GM23338 (cell line): ENCODE measurements around the gene OR8B8. TPM values are rescaled to one million over a fixed set of nuclear protein-coding genes. Genes with fewer than 3 reads are reported as not detected.
A peak's percentile ranks its signal among the peaks of the same experiment; 100 is the strongest.
"Not testable (repeated sequence)": the region's sequence is repeated elsewhere in the genome, so short reads cannot be mapped to it uniquely, and the experiment has no call there.

Source experiments
- ATAC-seq: fragments of 200-7000 bp; cut with Tn5 transposase; 3 replicates; pipeline ENCODE4 v1.9.1; 2020
- DNase-seq: peaks from one replicate; pipeline ENCODE4 v3.0.0-alpha.2; 2015; ENCODE audit warnings: low spot score
- H2AFZ ChIP-seq: fragments of 200-600 bp; sonication (generic); 2 replicates; pipeline ENCODE4 v1.8.0; 2016; ENCODE audit warnings: antibody characterized with exemption, mild to moderate bottlenecking, moderate library complexity
- H3F3A ChIP-seq: fragments of 200-600 bp; sonication (generic); replicated peaks from 2 replicates; pipeline ENCODE4 v1.8.0; 2017; ENCODE audit warnings: antibody characterized with exemption, mixed run types, low read depth
- H3K27ac ChIP-seq: fragments of 200-600 bp; sonication (generic); 2 replicates; pipeline ENCODE4 v1.6.1; 2016; ENCODE audit warnings: low read depth
- H3K27me3 ChIP-seq: fragments of 200-600 bp; sonication (generic); 2 replicates; pipeline ENCODE4 v1.8.0; 2016; ENCODE audit warnings: mild to moderate bottlenecking, mixed run types, moderate library complexity; ENCODE audit not compliant: insufficient read depth
- H3K36me3 ChIP-seq: fragments of 200-600 bp; sonication (generic); 2 replicates; pipeline ENCODE4 v1.8.0; 2016; ENCODE audit warnings: mild to moderate bottlenecking; ENCODE audit not compliant: insufficient read depth
- H3K4me1 ChIP-seq: fragments of 200-600 bp; sonication (generic); 2 replicates; pipeline ENCODE4 v1.8.0; 2016; ENCODE audit warnings: mild to moderate bottlenecking, moderate library complexity; ENCODE audit not compliant: insufficient read depth
- H3K4me2 ChIP-seq: fragments of 200-600 bp; sonication (generic); 2 replicates; pipeline ENCODE4 v1.7.1; 2017; ENCODE audit warnings: mixed run types
- H3K4me3 ChIP-seq: fragments of 200-600 bp; sonication (generic); 2 replicates; pipeline ENCODE4 v1.6.1; 2016; ENCODE audit warnings: mixed run types
- H3K79me2 ChIP-seq: fragments of 200-600 bp; sonication (generic); replicated peaks from 2 replicates; pipeline ENCODE4 v1.8.0; 2017; ENCODE audit warnings: mild to moderate bottlenecking; ENCODE audit not compliant: insufficient read depth
- H3K9me2 ChIP-seq: fragments of 200-600 bp; sonication (generic); 2 replicates; pipeline ENCODE4 v1.8.0; 2017; ENCODE audit not compliant: insufficient read depth
- H4K20me1 ChIP-seq: fragments of 200-600 bp; sonication (generic); replicated peaks from 2 replicates; pipeline ENCODE4 v1.8.0; 2017; ENCODE audit warnings: mild to moderate bottlenecking; ENCODE audit not compliant: insufficient read depth
- H3K27ac Mint-ChIP-seq: 2 replicates; pipeline ENCODE4 v1.8.0; 2020; ENCODE audit warnings: inconsistent platforms, mild to moderate bottlenecking, moderate library complexity, mixed read lengths
- H3K27me3 Mint-ChIP-seq: 3 replicates; pipeline ENCODE4 v1.8.0; 2022; ENCODE audit warnings: low read depth, mild to moderate bottlenecking, moderate library complexity, mixed read lengths, inconsistent platforms; ENCODE audit not compliant: insufficient read depth, poor library complexity
- H3K36me3 Mint-ChIP-seq: 3 replicates; pipeline ENCODE4 v1.8.0; 2021; ENCODE audit warnings: low read depth, mild to moderate bottlenecking, inconsistent platforms, moderate library complexity, mixed read lengths
- H3K4me1 Mint-ChIP-seq: 3 replicates; pipeline ENCODE4 v1.8.0; 2020; ENCODE audit warnings: mild to moderate bottlenecking, inconsistent platforms, mixed read lengths
- H3K4me3 Mint-ChIP-seq: 3 replicates; pipeline ENCODE4 v1.8.0; 2021; ENCODE audit warnings: moderate library complexity, mild to moderate bottlenecking, inconsistent platforms, mixed read lengths
- H3K9me3 Mint-ChIP-seq: 3 replicates; pipeline ENCODE4 v1.8.0; 2020; ENCODE audit warnings: moderate library complexity, mild to moderate bottlenecking, inconsistent platforms, mixed read lengths
- CREB1 ChIP-seq: fragments of 250-450 bp; sonication (Bioruptor Pico); IDR thresholded peaks from 2 replicates; pipeline ENCODE4 v1.5.0; 2020; ENCODE audit warnings: low read depth, mild to moderate bottlenecking, moderate library complexity
- CTCF ChIP-seq, 2 experiments: fragments of 200-600 bp in 1 of 2; sonication (generic) in 1 of 2; conservative IDR thresholded peaks; 2 replicates each; pipeline versions ENCODE4 v1.5.1 to v1.6.1; 2016 to 2017; ENCODE audit warnings: antibody characterized with exemption in 2 of 2, low read depth in 2 of 2, mild to moderate bottlenecking in 2 of 2, moderate library complexity in 1 of 2
- ETS1 ChIP-seq: IDR thresholded peaks from 2 replicates; pipeline ENCODE4 v1.6.1; 2016; ENCODE audit warnings: antibody characterized with exemption
- EZH2 ChIP-seq: fragments of 200-600 bp; sonication (generic); IDR thresholded peaks from one replicate; pipeline ENCODE4 v1.8.0; 2017; ENCODE audit warnings: antibody characterized with exemption, mild to moderate bottlenecking, low read depth; ENCODE audit not compliant: unreplicated experiment
- EZH2phosphoT487 ChIP-seq: fragments of 200-600 bp; sonication (generic); IDR thresholded peaks from one replicate; pipeline ENCODE4 v1.8.1; 2018; ENCODE audit warnings: antibody characterized with exemption; ENCODE audit not compliant: unreplicated experiment
- JUNB ChIP-seq: IDR thresholded peaks from one replicate; pipeline ENCODE4 v1.6.1; 2016; ENCODE audit warnings: antibody characterized with exemption; ENCODE audit not compliant: unreplicated experiment
- NANOG ChIP-seq: IDR thresholded peaks from 2 replicates; pipeline ENCODE4 v1.6.1; 2016; ENCODE audit warnings: antibody characterized with exemption, borderline replicate concordance
- POLR2AphosphoS5 ChIP-seq: IDR thresholded peaks from 2 replicates; pipeline ENCODE4 v1.6.1; 2016; ENCODE audit warnings: antibody characterized with exemption, low read depth
- REST ChIP-seq: IDR thresholded peaks from one replicate; pipeline ENCODE4 v1.6.1; 2018; ENCODE audit warnings: antibody characterized with exemption; ENCODE audit not compliant: unreplicated experiment
- STAT1 ChIP-seq: IDR thresholded peaks from one replicate; pipeline ENCODE4 v1.6.1; 2016; ENCODE audit warnings: antibody characterized with exemption; ENCODE audit not compliant: unreplicated experiment
- ZNF114 ChIP-seq: fragments of 250-450 bp; sonication (Bioruptor Pico); IDR thresholded peaks from 2 replicates; pipeline ENCODE4 v1.5.0; 2020; ENCODE audit warnings: mild to moderate bottlenecking, moderate library complexity
- ZNF331 ChIP-seq: fragments of 250-450 bp; sonication (Bioruptor Pico); IDR thresholded peaks from 2 replicates; pipeline ENCODE4 v1.5.0; 2020; ENCODE audit warnings: low read depth, mild to moderate bottlenecking, moderate library complexity
- polyA plus RNA-seq: library from polyadenylated mRNA; unstranded; fragments of >200 nt; fragmentation: Nextera tagmentation; extraction: Ambion mirVana; gene quantifications from 2 replicates; pipeline ENCODE4 v1.2.1, GENCODE V29; 2016
- total RNA-seq: library from RNA; depleted of rRNA; stranded (reverse); fragments of >200 nt; shearing (Covaris generic); gene quantifications from 2 replicates; pipeline ENCODE4 v1.2.3, GENCODE V29; 2014

OR8B8 gene
- total and polyA plus RNA-seq, 2 experiments from 2014 or later: not detected

GRCh38 chr11:124403186-124403585 is 42.3 kb downstream of the OR8B8 start:
- not testable (repeated sequence) for H3K4me3 ChIP-seq, H3K27ac ChIP-seq, H3K27me3 ChIP-seq, H3K9me2 ChIP-seq, H3K36me3 ChIP-seq, H3K79me2 ChIP-seq, H3K4me1 ChIP-seq, H2AFZ ChIP-seq, H3K27me3 Mint-ChIP-seq, H3K36me3 Mint-ChIP-seq, DNase-seq, H4K20me1 ChIP-seq, H3K4me3 Mint-ChIP-seq, H3K4me1 Mint-ChIP-seq, H3K27ac Mint-ChIP-seq, H3F3A ChIP-seq, H3K9me3 Mint-ChIP-seq, ATAC-seq, H3K4me2 ChIP-seq

- no peaks in the 10 kb centered on the region for H3F3A ChIP-seq
- H3K4me2 ChIP-seq: no peak overlapping the region
- peaks cover 3% of the 10 kb centered on the region for H3K27me3 Mint-ChIP-seq
- no peak for TF ChIP-seq ZNF114
- TF ChIP-seq CTCF (conservative IDR thresholded peaks at IDR 0.05; ENCODE audit: low read depth in 2 of 2): peak; percentile 83 to 94
- no peaks in the 10 kb centered on the region for H3K9me2 ChIP-seq
- no peak overlapping the region for H2AFZ ChIP-seq
- H3K79me2 ChIP-seq: no peaks in the 10 kb centered on the region
- DNase-seq: peak; percentile 84
- H3K27me3 ChIP-seq: no peaks in the 10 kb centered on the region
- H3K27ac Mint-ChIP-seq: 0 out of 2 replicates have a peak overlapping the region, but pooled peaks have one; percentile 60
- no peak overlapping the region for H3K4me3 ChIP-seq
- peaks cover 8% of the 10 kb centered on the region; the same call in 2 of the 3 replicates for H3K9me3 Mint-ChIP-seq
- no peaks in the 10 kb centered on the region for H3K4me1 ChIP-seq
- no peak overlapping the region for H3K4me3 Mint-ChIP-seq
- H3K36me3 Mint-ChIP-seq: peaks cover 7% of the 10 kb centered on the region; the same call in 2 of the 3 replicates
- no peak overlapping the region for H3K27ac ChIP-seq
- H3K4me1 Mint-ChIP-seq: no peaks in the 10 kb centered on the region; the same call in 2 of the 3 replicates
- H4K20me1 ChIP-seq: no peaks in the 10 kb centered on the region
- peaks cover 5% of the 10 kb centered on the region; the same call in 1 of the 2 replicates for H3K36me3 ChIP-seq
- ATAC-seq: peak; percentile 74
Measured at GRCh38 chr11:124402326-124402922, 43.1 kb downstream of the OR8B8 start.

- no peaks in the 10 kb centered on the region for H3K79me2 ChIP-seq
- peaks cover 3% of the 10 kb centered on the region for H3K27me3 Mint-ChIP-seq
- H3K4me1 ChIP-seq: no peaks in the 10 kb centered on the region
- H3K27ac Mint-ChIP-seq: no peak within 1 kb of the TSS
- H3K4me2 ChIP-seq: no peak within 1 kb of the TSS
- DNase-seq (no peak), ATAC-seq (no peak)
- no peaks in the 10 kb centered on the region for H3K27me3 ChIP-seq
- H3K27ac ChIP-seq: no peak within 1 kb of the TSS
- no peaks in the 10 kb centered on the region; the same call in 2 of the 3 replicates for H3K4me1 Mint-ChIP-seq
- no peak within 1 kb of the TSS for H3K4me3 Mint-ChIP-seq
- no peaks in the 10 kb centered on the region for H3K9me2 ChIP-seq
- no peak within 1 kb of the TSS for H3K4me3 ChIP-seq
- peaks cover 7% of the 10 kb centered on the region; the same call in 2 of the 3 replicates for H3K36me3 Mint-ChIP-seq
- no peaks in the 10 kb centered on the region for H3K36me3 ChIP-seq
- H3K9me3 Mint-ChIP-seq: peaks cover 9% of the 10 kb centered on the region; the same call in 2 of the 3 replicates
- no peaks in the 10 kb centered on the region for H3F3A ChIP-seq
- no peaks in the 10 kb centered on the region for H4K20me1 ChIP-seq
- H2AFZ ChIP-seq: no peak within 1 kb of the TSS
- TF ChIP-seq JUNB: no peak
- no peak for TF ChIP-seq EZH2phosphoT487
- no peak for TF ChIP-seq POLR2AphosphoS5
- TF ChIP-seq REST: no peak
- no peak for TF ChIP-seq NANOG
- TF ChIP-seq ETS1: no peak
- TF ChIP-seq EZH2: no peak
- TF ChIP-seq STAT1: no peak
- no peak for TF ChIP-seq ZNF331 (CRISPR knock-in tag)
- no peak for TF ChIP-seq CREB1 (CRISPR knock-in tag)
Measured at GRCh38 chr11:124398924-124399323, 46.6 kb downstream of the OR8B8 start, which contains the start of gene OR8B3. Gene OR8B3 (minus strand): TSS chr11:124399024. CDS start chr11:124397351, 1,673 bp downstream.
